GM21786 (cell line): ENCODE measurements around the gene LYPD1.

Experiments
- ATAC-seq: cut with Tn5 transposase; IDR thresholded peaks from one replicate; pipeline ENCODE4 v1.9.1; 2021; ENCODE audit not compliant: unreplicated experiment

LYPD1 gene

DNA sequence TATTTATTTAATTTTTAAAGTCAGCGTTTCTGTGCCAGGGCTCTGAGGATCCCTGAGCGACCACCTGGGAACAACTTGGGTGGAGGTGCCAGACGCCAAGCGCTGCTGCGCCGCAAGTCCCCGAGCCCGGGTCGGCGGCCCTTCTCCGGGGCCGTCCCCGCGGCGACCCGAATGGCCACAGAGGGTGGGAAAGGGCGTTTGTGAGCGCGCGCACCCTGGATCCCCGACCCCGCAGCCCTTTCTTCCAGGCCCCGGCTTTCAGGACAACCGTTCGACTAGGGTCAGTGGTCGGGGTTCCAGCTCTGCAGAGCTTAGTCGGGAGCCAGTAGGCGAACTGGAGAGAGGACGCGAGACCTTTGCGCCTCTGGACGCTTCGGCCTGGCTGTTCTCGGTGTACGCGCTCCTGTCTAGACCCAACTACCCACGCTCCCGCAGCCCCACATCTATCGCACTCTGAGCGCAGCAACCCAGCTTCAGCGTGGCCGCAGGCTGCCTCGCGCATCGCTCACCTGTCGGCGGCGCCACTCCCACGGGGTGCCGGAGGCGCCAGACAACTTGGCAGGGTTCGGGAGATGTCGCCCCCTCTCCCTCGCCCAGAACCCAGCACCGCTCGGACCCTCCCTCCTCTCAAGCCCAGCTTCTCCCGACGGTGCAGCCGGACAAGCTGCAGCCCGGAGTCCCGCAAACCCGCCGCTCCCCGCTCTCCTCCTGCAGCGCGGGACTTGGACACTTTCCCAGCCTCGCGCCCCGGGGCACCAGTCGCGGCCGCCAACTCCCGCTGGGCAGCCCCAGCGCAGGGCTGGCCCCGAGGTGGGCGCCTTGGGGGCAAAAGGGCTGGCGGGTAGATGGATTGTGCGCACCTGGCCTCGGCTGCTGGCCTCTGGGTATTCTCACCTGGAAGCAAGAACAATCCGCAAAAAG is 758 bp downstream of the LYPD1 start:
- no peak for ATAC-seq

DNA sequence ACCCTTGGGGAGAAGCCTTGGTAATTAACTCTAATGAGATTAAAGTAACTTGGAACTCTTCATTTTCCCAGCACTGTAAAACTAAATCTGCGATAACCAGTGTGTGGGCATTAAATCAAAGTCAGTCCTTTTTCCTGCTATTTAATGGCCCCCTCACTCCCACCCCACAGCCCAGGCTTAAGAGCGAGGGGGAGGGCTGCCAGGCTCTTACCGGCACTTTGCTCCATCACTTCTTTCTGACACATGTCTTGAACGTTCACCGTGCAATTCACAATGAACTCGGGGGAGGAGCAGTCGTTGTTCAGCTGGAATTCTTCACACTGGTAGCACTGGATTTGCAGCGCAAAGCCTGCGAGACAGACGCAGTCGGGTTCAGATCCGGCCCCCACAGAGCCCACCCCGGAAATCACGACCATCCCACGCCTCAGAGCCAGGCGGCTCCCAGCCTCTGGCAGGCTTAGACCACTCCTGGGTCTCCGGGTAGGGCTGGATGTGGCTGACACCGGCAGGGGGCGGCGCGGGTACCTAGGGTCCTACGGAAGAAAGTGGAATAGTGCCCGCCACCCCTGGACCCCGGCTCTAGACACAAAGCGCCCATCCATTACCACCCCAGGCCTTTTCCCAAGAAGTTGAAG is 1.7 kb downstream of the LYPD1 start:
- no peak for ATAC-seq

DNA sequence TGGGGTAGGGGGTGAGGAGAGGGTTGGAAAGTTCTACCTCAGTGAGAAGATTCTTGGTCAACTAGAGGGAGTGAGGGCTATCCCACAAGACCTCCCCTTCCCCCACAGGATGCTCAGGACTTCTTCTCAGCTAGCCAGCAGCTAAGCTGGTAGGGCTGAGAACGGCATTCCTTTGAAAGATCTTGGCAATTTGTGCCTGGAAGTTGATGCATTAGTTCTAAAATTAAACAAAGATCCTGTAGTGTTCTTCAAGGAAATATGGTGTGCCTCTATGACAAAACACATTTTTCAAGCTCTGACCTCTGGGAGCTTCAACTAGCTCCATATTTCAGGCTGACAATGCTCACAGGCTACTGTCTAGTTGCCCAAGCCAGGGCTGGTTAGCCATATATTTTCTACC is 2.3 kb downstream of the LYPD1 start:
- no peak for ATAC-seq

DNA sequence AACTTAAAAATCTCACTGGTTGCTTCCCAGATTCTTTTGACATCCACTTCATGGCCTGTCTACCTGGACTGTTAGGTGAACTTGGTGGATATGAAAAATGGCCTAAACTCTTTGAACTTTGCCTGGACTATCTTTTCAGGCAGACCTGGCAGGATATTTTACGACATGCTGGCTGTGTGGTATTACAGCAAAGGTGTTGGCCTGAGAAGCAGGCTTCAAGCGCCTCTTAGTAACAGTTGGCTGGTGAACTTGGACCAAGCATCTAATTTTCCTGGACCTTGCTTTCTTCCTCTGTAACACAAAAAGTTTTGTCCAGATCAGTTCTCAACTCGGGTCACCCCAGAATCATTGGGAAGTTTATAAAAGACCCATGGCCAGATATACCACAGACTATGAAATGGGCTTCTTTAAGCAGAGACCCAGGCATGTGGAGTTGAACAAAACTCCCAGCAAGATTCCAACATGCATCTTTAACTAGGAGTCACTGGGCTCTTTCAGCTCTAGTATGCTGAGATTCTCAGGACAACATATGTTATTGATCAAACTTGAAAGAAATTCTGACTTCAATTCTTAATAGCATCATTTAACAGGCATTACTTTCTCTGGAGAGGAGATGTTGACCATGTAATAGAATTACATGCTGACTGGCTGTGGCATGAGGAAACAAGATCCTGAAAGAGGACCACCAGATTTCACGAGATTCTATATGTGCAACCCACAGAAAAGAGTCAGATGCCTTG is 4.4 kb downstream of the LYPD1 start:
- ATAC-seq = no peak

DNA sequence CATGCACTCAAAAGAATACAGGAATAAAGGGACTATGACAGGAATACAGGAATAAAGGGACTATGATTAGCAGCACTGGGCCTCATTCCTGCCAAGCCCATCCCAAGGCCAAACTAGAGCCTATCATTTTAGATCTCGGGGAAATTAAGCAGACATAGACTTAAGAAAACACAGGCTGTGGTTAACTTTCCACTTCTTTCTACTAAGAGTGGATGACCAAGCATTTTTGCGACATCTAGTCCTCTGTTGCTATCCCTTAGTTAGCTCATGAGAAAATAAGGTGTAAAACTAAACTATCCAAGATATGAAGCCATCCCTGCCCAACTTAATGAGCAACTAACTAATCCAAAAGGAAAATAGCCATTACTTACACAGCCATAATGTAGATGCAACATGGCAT is 5.9 kb downstream of the LYPD1 start:
- no peak for ATAC-seq

DNA sequence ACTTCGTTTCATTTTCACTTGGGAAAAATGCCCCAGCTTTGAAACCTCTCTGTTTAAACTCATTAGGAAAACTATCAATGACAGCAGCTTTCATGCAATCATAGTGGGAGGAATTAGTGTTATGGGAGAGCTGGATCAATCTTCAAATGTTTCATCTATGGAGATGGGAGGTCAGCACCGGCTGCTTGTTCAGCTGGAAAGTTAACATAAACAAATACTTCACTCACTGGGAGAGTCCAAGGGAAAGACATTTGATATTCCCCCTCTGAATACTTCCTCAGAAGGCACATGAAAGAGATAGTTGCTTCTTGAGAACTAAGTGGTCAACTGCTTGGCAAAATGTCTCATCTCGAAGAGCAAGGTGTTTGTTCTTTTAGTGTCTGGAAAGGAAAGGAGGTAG is 7.3 kb downstream of the LYPD1 start:
- ATAC-seq = no peak

DNA sequence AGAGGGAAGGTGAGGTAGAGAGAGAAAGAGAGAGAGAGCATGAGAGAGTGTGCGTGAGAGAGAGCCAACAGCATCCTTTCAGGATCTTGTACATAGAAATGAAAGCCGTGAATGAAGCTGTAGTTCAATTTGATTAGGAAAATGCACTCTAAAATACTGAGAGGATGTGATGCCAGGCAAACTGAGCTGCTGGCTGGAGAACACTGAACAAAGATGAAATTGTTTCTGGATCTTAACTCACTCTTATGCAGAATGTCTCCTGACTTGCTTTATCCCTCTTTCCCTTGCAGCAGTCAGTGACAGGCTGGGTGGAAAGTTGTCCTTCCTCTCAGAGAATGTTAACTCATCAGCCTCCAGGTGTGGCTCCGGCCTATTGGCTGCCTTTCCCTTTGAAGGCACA is 10.7 kb downstream of the LYPD1 start:
- no peak for ATAC-seq

DNA sequence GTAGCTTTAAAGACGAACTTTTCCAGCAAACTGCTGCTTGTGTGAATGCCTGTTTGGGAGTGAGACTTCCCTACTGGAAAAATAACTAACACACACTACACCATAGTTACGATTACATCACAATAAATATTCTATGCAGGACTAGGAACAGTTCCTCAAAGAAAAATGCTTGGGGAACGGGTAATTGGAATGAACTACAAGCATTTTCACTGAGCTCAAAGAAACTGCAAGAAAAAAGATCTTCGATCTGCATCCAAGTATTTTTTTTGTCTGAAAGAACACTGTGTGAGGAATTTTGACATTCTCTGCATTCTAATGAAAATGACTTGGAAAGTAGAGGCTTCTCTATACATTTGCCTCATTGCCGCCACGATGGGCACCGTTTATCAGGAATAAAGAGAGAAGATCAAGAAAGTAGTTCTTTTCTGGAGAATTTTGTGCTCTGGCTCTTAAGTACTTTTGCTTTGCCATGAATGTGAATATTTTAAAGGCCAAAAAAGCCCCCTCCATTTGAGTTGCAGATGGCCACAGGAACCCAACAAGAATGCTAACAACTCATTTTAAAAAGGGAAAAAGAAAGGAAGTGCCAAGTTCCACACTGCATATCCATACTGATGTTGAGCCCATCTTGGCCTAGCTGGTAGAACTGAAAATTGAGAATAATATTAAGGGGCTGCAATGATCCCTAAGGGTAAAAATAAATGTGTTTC is 13.6 kb downstream of the LYPD1 start:
- no peak for ATAC-seq

DNA sequence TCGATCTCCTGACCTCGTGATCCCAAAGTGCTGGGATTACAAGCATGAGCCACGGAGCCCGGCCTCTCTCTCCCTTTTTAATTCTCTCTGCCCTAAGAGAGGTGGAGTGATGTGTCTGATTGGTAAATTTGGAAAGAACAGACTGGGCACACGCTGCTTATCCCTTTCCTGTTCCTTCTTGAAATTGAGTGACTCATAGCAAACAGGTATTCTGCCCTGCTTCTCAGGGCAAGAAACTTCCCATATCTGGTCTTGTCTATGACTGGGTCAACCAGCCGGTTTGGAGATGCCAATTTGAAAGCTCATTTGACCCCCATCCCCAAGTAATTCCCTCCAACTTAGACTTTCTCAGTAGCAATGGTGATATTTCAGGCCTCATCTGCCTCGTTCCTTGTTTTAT is 15.0 kb downstream of the LYPD1 start:
- ATAC-seq = no peak

DNA sequence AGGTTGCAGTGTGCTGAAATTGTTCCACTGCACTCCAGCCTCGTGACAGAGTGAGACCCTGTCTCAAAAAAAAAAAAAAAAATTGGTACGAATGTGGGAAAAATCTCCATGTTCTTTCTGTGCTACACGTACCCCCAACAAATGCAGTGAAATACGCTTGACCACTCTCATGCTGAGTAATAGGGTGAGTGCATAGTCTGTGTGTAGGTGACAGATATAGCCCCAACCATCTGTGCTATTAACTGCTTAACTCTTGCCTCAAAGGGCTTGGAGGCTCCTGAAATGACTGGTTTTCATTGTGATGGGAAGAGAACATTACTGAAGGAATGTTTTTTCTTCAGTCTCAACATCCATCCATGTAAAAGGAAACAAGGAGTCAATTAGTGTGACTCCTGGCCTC is 15.7 kb downstream of the LYPD1 start:
- ATAC-seq = no peak

DNA sequence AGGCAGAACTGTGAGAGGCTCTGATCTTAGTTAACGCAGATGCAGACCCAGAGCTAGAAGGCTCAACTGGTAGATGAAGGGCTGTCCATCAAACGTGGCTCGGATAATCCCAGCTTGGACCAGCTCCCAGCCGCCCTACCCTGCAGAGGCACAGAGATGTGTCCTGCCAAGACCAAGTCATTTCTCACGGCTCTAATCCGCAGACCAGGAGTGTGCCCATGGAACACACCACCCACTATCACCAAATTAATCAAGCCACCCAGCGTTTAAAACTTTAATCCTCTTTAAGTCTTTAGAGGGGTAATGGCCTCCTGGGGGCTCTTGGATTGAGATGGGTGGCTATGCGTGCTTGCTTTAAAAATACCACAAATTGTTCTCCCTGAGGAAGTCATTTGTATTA is 17.5 kb downstream of the LYPD1 start:
- no peak for ATAC-seq

DNA sequence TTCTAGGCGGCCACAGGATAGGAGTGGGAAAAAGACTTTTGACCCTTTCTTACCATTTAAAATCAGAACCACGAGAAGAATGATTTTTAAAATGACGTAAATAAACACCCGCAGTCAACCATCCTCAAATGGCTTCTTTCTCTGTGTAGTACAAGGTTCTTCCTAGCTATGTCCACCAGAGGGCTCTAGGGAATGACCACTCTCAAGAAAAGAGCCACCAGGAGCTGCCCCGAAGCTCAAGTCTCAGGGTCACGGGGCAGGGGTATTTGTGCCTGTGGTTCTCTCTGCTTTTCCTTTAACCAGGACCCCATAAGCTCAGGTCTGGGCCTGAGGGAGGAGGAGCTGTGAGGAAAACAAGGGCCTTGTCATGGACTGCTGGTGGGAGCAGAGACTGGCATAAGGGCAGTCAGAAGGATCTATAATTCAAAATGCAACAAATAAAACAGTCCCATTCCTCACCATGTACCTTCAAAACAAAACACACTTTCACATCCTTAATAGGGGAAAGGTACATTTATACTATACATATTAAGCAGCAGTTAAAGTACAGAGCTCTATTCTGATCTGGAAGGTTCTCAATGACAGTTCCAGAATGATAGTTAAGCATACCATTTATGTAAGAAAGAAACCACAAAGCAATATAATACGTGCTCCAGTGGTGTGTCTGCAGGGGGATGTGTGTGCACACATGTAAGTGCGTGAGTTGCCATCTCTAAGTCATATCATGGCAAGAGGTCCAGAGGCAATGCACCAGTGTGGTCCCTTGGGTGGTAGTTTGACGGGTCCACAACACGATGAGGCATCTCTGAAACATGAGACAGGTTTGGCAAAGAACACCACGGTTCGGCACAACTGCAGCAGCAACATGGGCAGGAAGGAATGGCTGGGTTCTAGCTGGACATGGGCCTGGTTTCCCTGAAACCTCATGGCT is 18.6 kb downstream of the LYPD1 start:
- no peak for ATAC-seq

DNA sequence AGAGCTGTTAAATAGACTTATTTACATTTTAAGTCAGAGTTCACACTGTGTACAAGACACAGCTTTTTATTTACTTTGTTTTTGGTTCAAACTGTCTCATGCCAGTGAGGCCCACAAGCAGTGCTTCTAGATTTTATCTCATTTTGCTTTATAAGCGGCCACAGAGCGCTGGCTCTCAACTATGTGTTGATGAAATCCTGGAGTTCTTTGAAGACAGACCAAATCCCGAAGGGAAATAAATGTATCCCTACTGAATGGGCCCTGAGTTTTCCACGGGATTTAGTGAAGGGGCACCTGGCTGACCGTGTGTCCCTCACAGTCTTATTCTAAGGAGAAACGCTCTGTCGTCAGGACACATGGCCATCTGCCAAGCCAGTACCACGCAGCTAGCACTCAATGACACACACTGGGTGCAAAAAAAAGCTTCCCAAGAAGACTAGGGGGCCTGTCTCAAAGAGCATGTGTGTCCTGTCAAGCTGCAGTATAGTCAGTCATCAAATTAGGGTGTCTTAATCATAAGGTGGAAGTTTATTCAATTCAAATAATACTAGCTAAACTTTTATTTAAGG is 23.4 kb downstream of the LYPD1 start:
- no peak for ATAC-seq

DNA sequence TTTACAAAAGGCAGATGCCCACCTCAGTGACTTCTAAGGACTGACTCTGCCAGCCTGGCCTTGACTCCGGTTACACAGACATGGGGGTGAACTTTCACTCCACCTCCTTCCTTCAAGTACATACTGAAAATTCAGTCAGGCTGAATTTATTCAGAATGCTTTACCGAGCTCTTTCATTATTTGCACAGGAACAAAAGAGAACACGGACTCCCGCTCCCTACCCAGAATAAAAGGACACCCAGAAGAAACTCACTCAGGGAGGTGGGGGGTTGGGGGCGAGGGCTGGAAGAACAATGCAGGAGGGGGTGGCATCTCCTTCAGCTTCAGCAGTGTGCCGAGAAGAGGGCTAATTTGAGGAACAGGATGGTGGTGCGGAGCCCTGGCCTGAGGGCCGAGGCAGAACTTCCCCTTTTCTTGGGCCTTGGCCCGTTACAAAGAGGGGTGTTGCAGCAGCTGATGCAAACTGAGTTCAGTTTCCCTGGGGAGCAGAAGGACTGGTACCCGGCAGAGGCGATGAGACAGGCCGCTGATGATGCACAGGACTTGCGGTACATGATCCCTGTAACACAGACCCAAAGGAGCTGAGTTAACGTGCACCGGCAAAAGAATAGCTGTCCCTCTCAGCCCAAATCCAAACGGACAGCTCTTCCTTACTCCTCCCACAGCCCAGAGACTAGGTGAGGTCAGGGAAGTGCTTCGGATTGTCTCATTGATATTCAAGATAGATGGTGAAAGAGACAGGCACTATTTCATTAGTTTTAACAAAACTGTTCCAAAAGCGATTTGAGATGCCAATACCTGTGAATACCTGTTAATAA is 24.1 kb downstream of the LYPD1 start:
- ATAC-seq = no peak

DNA sequence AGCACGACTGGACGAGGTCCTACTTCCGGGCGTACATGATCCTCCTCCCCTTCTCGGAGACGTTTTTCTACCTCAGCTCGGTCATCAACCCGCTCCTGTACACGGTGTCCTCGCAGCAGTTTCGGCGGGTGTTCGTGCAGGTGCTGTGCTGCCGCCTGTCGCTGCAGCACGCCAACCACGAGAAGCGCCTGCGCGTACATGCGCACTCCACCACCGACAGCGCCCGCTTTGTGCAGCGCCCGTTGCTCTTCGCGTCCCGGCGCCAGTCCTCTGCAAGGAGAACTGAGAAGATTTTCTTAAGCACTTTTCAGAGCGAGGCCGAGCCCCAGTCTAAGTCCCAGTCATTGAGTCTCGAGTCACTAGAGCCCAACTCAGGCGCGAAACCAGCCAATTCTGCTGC is 24.8 kb downstream of the LYPD1 start:
- no peak for ATAC-seq

DNA sequence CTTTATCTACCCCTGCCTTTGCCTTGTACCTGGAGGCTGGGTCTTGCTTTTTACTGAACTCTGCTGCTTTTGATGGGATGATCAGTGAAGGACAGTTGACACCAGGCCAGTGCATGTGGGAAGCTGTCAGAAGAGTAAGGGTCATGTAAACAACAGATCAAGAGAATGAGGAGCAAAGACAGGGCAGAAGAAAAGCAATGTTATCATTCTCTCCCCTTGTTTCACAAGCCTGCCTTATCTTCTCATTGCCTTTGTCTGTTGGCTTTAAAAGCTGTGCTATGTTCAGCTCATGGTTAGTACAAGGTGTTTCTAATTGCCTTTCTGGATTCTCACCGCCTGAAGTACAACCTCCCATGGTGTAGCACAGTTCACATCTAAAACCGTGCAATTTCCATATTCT is 27.6 kb downstream of the LYPD1 start:
- ATAC-seq = no peak

DNA sequence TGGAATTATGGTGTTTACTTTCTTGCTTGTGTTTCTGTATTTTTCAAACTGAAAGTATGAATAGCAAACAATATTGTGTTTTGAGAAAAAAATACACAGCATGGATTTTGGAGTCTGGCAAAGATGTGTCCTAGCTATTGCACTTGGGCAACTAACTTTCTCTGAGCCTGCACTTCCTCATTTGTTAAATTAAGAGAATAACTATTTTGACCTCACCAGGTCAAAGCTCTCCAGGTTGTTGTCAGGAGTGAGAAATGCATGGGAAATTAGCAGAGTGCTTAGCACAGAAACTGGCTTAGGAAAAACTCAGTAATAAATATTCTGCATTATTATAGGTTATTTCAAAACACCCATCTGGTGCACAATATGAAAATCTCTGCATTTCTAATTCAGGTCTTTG is 28.2 kb downstream of the LYPD1 start:
- no peak for ATAC-seq

DNA sequence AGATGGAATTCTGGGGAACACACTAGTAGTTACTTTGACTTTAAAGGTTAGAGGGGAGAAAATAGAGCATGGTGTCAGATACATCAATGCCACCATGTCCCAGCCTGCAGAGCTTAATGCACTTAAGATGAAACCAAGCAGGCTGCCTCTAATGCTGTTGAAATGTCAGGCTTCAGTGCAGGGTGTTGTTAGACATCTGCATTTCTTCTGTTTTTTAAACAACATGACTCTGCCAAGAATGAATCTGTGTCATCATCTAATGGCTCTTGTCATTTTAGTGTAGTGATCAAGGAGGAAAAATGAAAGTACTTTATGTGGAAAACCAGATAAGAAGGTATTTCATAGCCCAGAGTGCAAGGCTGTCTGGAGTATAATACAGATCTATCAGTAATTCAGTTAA is 29.9 kb downstream of the LYPD1 start:
- ATAC-seq = no peak
